HepG2 (cell line): ENCODE measurements around the gene PEX5L. TPM values are rescaled to one million over a fixed set of nuclear protein-coding genes. Genes with fewer than 3 reads are reported as not detected.

Experiments used
- ATAC-seq: fragments of 200-7000 bp; cut with Tn5 transposase; 3 replicates; pipeline ENCODE4 v1.9.1; 2020; ENCODE audit warnings: mild to moderate bottlenecking, moderate library complexity
- BruUV-seq: library from RNA; stranded (reverse); fragments of 400-500 nt; replicated peaks from 2 replicates; lab custom pipeline; 2021; lab: Mats Ljungman, UMichigan
- CTCF ChIA-PET: fragments of 300-600 bp; formaldehyde crosslinking; extraction: SDS; loops from one replicate; lab custom pipeline; 2021; ENCODE audit warnings: low total read pairs, inconsistent platforms, low intra/inter-chr PET ratio; lab: Yijun Ruan, JAX
- POLR2A ChIA-PET: fragments of 350-600 bp; sonication (Branson Sonifier 250); formaldehyde crosslinking; loops from one replicate; lab custom pipeline; 2020; ENCODE audit warnings: antibody characterized with exemption, inconsistent platforms; lab: Yijun Ruan, JAX
- DNase-seq: peaks from one replicate; pipeline ENCODE4 v3.0.0-alpha.2; 2015; ENCODE audit warnings: low spot score
- FAIRE-seq: peaks from 3 replicates; lab custom pipeline; 2011; peaks lifted over from hg19 to GRCh38; lab: Jason Lieb, UNC
- H2AFZ ChIP-seq: one replicate; pipeline ENCODE4 v1.6.1; 2011; ENCODE audit warnings: low read length, inconsistent platforms
- H3K27ac ChIP-seq: fragments of 300-600 bp; 3 replicates; pipeline ENCODE4 v1.8.0; 2011; ENCODE audit warnings: mixed run types, mild to moderate bottlenecking, mixed read lengths, low read length, inconsistent platforms; ENCODE audit not compliant: insufficient read depth; ENCODE audit errors: extremely low read length
- H3K27me3 ChIP-seq, 2 experiments: fragments of 200-600 bp in 1 of 2; 2 replicates in 1 of 2; 3 replicates in 1 of 2; pipeline versions ENCODE4 v1.6.0 to v1.8.0; 2011; ENCODE audit warnings: low read length in 2 of 2, mild to moderate bottlenecking in 2 of 2, moderate library complexity in 2 of 2, inconsistent platforms in 1 of 2; ENCODE audit not compliant: insufficient read depth in 2 of 2, control insufficient read depth in 1 of 2
- H3K36me3 ChIP-seq, 2 experiments: fragments of 200-600 bp in 1 of 2; replicated peaks in 1 of 2; 2 replicates in 1 of 2; 3 replicates in 1 of 2; pipeline versions ENCODE4 v1.5.1 to v1.8.0; 2011; ENCODE audit warnings: low read length in 2 of 2, inconsistent platforms in 1 of 2; ENCODE audit not compliant: insufficient read depth in 2 of 2, control insufficient read depth in 1 of 2
- H3K4me1 ChIP-seq: 2 replicates; pipeline ENCODE4 v1.5.1; 2012; ENCODE audit warnings: low read length, inconsistent platforms; ENCODE audit not compliant: insufficient read depth
- H3K4me2 ChIP-seq: 2 replicates; pipeline ENCODE4 v1.6.0; 2011; ENCODE audit warnings: low read depth, low read length, inconsistent platforms
- H3K4me3 ChIP-seq, 3 experiments: fragments of 200-600 bp in 1 of 3; sonication (generic), shearing (Covaris generic) in 1 of 3; replicated peaks in 1 of 3; 2 replicates each; pipeline ENCODE4 v1.5.1; 2011 to 2016; ENCODE audit warnings: low read length in 3 of 3, inconsistent platforms in 2 of 3, low read depth in 2 of 3, mild to moderate bottlenecking in 2 of 3, control low read depth in 1 of 3, mixed read lengths in 1 of 3; ENCODE audit not compliant: insufficient read depth in 1 of 3
- H3K79me2 ChIP-seq: one replicate; pipeline ENCODE4 v1.6.1; 2011; ENCODE audit warnings: low read length, inconsistent platforms; ENCODE audit not compliant: insufficient read depth
- H3K9ac ChIP-seq: 2 replicates; pipeline ENCODE4 v1.6.0; 2011; ENCODE audit warnings: mild to moderate bottlenecking, low read depth, low read length, inconsistent platforms; ENCODE audit not compliant: insufficient read depth
- H3K9me3 ChIP-seq: 2 replicates; pipeline ENCODE4 v1.5.1; 2012; ENCODE audit warnings: mild to moderate bottlenecking, low read length
- H4K20me1 ChIP-seq: 2 replicates; pipeline ENCODE4 v1.6.0; 2011; ENCODE audit warnings: inconsistent platforms, mild to moderate bottlenecking, low read length, moderate library complexity; ENCODE audit not compliant: insufficient read depth
- CAMTA2 ChIP-seq: sonication (generic); formaldehyde crosslinking; IDR thresholded peaks from 2 replicates; pipeline ENCODE4 v1.4.0; 2020; ENCODE audit warnings: mild to moderate bottlenecking, missing genetic modification reagents, borderline replicate concordance
- KLF9 ChIP-seq: IDR thresholded peaks from 2 replicates; pipeline ENCODE4 v1.6.1; 2016; ENCODE audit warnings: low read depth
- PHF21A ChIP-seq: sonication (generic); formaldehyde crosslinking; IDR thresholded peaks from 2 replicates; pipeline ENCODE4 v1.5.0; 2020; ENCODE audit warnings: mild to moderate bottlenecking, missing genetic modification reagents
- RBAK ChIP-seq: sonication (generic); formaldehyde crosslinking; IDR thresholded peaks from 2 replicates; pipeline ENCODE4 v1.5.1; 2020; ENCODE audit warnings: mild to moderate bottlenecking, missing genetic modification reagents
- ZC3H4 ChIP-seq: sonication (generic); formaldehyde crosslinking; IDR thresholded peaks from 2 replicates; pipeline ENCODE4 v1.4.0; 2020; ENCODE audit warnings: missing genetic modification reagents, borderline replicate concordance
- ZNF17 ChIP-seq: sonication (generic); formaldehyde crosslinking; IDR thresholded peaks from 2 replicates; pipeline ENCODE4 v1.5.0; 2020; ENCODE audit warnings: mild to moderate bottlenecking, missing genetic modification reagents
- ZNF205 ChIP-seq: IDR thresholded peaks from 2 replicates; pipeline ENCODE4 v1.6.1; 2018; ENCODE audit warnings: missing biosample characterization, missing genetic modification reagents
- ZNF547 ChIP-seq: sonication (generic); formaldehyde crosslinking; IDR thresholded peaks from 2 replicates; pipeline ENCODE4 v1.5.1; 2020; ENCODE audit warnings: mild to moderate bottlenecking, missing genetic modification reagents
- ZNF678 ChIP-seq: sonication (generic); formaldehyde crosslinking; IDR thresholded peaks from 2 replicates; pipeline ENCODE4 v1.4.0; 2020; ENCODE audit warnings: mild to moderate bottlenecking, missing genetic modification reagents
- ZNF775 ChIP-seq: sonication (generic); formaldehyde crosslinking; IDR thresholded peaks from 2 replicates; pipeline ENCODE4 v1.4.0; 2020; ENCODE audit warnings: missing genetic modification reagents, mild to moderate bottlenecking, moderate library complexity, borderline replicate concordance
- ZSCAN25 ChIP-seq: sonication (generic); formaldehyde crosslinking; IDR thresholded peaks from 2 replicates; pipeline ENCODE4 v1.8.0; 2022; ENCODE audit warnings: mild to moderate bottlenecking, missing genetic modification reagents
- WGBS: methylation state at CpG from one replicate; pipeline ENCODE4 v1.1.6; 2017; ENCODE audit warnings: low lambda C conversion rate; 5-methylcytosine and 5-hydroxymethylcytosine counted together
- in situ Hi-C: cut with HindIII; loops from 2 replicates; pipeline ENCODE4 v1.10.0; 2017; ENCODE audit warnings: low pct_unique_long_range_greater_than_20kb; ENCODE audit not compliant: extremely low pct_ligation_motif_present
- intact Hi-C: fragments of 100-400 bp; cut with micrococcal nuclease; formaldehyde crosslinking; loops from one replicate; pipeline ENCODE4 v1.10.0; 2022; ENCODE audit not compliant: unreplicated experiment
- polyA plus RNA-seq, 8 experiments: library from polyadenylated mRNA; depleted of rRNA in 3 of 8; stranded (reverse) in 7 of 8; unstranded in 1 of 8; fragments of >200 nt; fragmentation: Illumina TruSeq in 4 of 8; extraction: Trizol in 4 of 8; gene quantifications; 2 replicates each; pipeline versions ENCODE4 v1.2.1 to v1.2.3, GENCODE V29; 2011 to 2016; ENCODE audit warnings: low read depth in 4 of 8, missing spikeins in 1 of 8, mixed read lengths in 1 of 8; ENCODE audit not compliant: insufficient read depth in 1 of 8
- total RNA-seq, 5 experiments: library from RNA; depleted of rRNA; stranded (reverse); fragments of >200 nt; fragmentation: Illumina TruSeq; extraction: Trizol; gene quantifications; 2 replicates each; pipeline ENCODE4 v1.2.3, GENCODE V29; 2016; ENCODE audit warnings: low read depth in 1 of 5
- TF ChIP-seq, protein P1 (sequence below): sonication (generic); formaldehyde crosslinking; IDR thresholded peaks from 2 replicates; pipeline ENCODE4 v1.5.0; 2020; ENCODE audit warnings: mild to moderate bottlenecking, low read depth, missing genetic modification reagents, borderline replicate concordance

Gene PEX5L
- total and polyA plus RNA-seq, 2 of the 13 experiments (the other 11 are each of a cell fraction or from before 2014, with no cell fraction given) = not detected

DNA sequence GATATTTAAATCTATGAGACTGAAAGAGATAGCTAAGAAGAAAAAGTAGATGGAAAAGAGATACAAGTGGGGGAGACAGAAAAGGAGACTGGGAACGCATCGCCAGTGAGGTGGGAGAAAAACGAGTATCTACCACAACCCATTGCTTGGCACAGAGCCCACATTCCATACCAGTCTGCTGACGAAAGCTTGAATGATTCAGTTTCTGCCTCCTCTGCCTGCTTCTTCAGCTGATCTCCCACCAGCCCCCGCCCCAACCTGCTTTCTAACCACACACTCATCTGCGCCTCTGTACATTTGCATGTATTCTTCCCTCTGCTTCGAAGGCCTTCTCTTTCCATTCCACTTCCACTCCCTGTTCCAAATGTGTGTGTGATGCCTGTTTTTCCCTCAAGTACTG, 195.8 kb downstream of the PEX5L start:
- Histone ChIP-seq H3K27me3 (no peaks in the 10 kb centered on the region), H3K4me1 (no peaks in the 10 kb centered on the region), H4K20me1 (no peaks in the 10 kb centered on the region), H3K4me3 (no peak overlapping the region), H3K9ac (no peak overlapping the region), H3K79me2 (no peaks in the 10 kb centered on the region), H3K27ac (no peak overlapping the region), H3K36me3 (no peaks in the 10 kb centered on the region), H2AFZ (no peak overlapping the region), H3K9me3 (no peaks in the 10 kb centered on the region), H3K4me2 (no peak overlapping the region)
- FAIRE-seq (no peak), ATAC-seq (no peak), DNase-seq (no peak)
- intact Hi-C loops (no loop called here), in situ Hi-C loops (no loop called here)
- TF ChIP-seq RBAK (CRISPR knock-in tag) (no peak), ZNF678 (CRISPR knock-in tag) (no peak), ZNF775 (CRISPR knock-in tag) (no peak), ZNF17 (no peak), ZNF205 (CRISPR knock-in tag) (no peak), CAMTA2 (no peak), ZNF547 (CRISPR knock-in tag) (no peak), PHF21A (CRISPR knock-in tag) (no peak), ZSCAN25 (CRISPR knock-in tag) (no peak), KLF9 (CRISPR knock-in tag) (no peak), ZC3H4 (CRISPR knock-in tag) (no peak)
- TF ChIP-seq, protein P1, sequence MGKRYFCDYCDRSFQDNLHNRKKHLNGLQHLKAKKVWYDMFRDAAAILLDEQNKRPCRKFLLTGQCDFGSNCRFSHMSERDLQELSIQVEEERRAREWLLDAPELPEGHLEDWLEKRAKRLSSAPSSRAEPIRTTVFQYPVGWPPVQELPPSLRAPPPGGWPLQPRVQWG (CRISPR knock-in tag) = no peak
- WGBS = 13% methylated on average over 7 of the region's 7 CpGs
- BruUV-seq = no TSS peak
- ChIA-PET POLR2A (no interaction called here), CTCF (no interaction called here)
